ENCODE results near the gene RCCD1.

RCCD1 gene

GRCh38 chr15:90936823-90937222 is 17.9 kb upstream of the RCCD1 start:
- Histone ChIP-seq H3K4me3 (ENCODE audit: low read depth, low read length) (no peak overlapping the region), H3K36me3 (ENCODE audit: control insufficient read depth in 2 of 2, insufficient read depth in 1 of 2, low read length in 2 of 2) (peaks cover 44 to 50% of the 10 kb centered on the region in 2 experiments; a peak in 2 of 3 replicates), H3K4me1 (ENCODE audit: control insufficient read depth, insufficient read depth, low read length) (no peaks in the 10 kb centered on the region), H3K9me3 (ENCODE audit: control insufficient read depth, insufficient read depth, low read depth, low read length) (no peaks in the 10 kb centered on the region), H3K27ac (ENCODE audit: extremely low read depth, low read depth, low read length) (no peak overlapping the region)
- ChIA-PET CTCF (interaction anchor here (11.7 kb wide), 1 partner anchor 20 kb away, joined by 163 read pairs; the partner anchor contains the start of gene RCCD1), POLR2A (interaction anchor here (11.4 kb wide), 1 partner anchor 18 kb away, joined by 179 read pairs; the partner anchor contains the start of gene RCCD1)
- TF ChIP-seq ZNF621 (tag by site-specific recombination; IDR thresholded peaks at IDR 0.05): no peak
- TF ChIP-seq SCRT2 (tag by site-specific recombination; IDR thresholded peaks at IDR 0.05): peak; percentile 93
- TF ChIP-seq ZNF10 (tag by site-specific recombination; IDR thresholded peaks at IDR 0.05): no peak
- TF ChIP-seq ZNF530 (tag by site-specific recombination; IDR thresholded peaks at IDR 0.05; ENCODE audit: low read depth): no peak
- no peak for TF ChIP-seq KLF7 (tag by site-specific recombination; IDR thresholded peaks at IDR 0.05; ENCODE audit: borderline replicate concordance)
- no peak for TF ChIP-seq ZNF585B (tag by site-specific recombination; IDR thresholded peaks at IDR 0.05)
- TF ChIP-seq REPIN1 (tag by site-specific recombination; IDR thresholded peaks at IDR 0.05; ENCODE audit: low read depth): no peak
- no peak for TF ChIP-seq ZNF677 (tag by site-specific recombination; IDR thresholded peaks at IDR 0.05)
- TF ChIP-seq TSHZ1 (tag by site-specific recombination; IDR thresholded peaks at IDR 0.05; ENCODE audit: borderline replicate concordance): no peak
- TF ChIP-seq ZNF121 (tag by site-specific recombination; IDR thresholded peaks at IDR 0.05): peak; percentile 46; the same call in 1 of the 2 replicates
- no peak for TF ChIP-seq ZNF510 (tag by site-specific recombination; IDR thresholded peaks at IDR 0.05; ENCODE audit: insufficient replicate concordance)
- peak; percentile 91 for TF ChIP-seq SCRT1 (tag by site-specific recombination; IDR thresholded peaks at IDR 0.05; ENCODE audit: borderline replicate concordance)

GRCh38 chr15:90938261-90938660 is 16.4 kb upstream of the RCCD1 start:
- no peak for TF ChIP-seq ZNF555 (tag by site-specific recombination; conservative IDR thresholded peaks at IDR 0.05)
- peaks cover 56 to 65% of the 10 kb centered on the region in 2 experiments for H3K36me3 ChIP-seq (ENCODE audit: control insufficient read depth in 2 of 2, insufficient read depth in 1 of 2, low read length in 2 of 2)
- ChIA-PET CTCF (interaction anchor here (11.7 kb wide), 1 partner anchor 19 kb away, joined by 163 read pairs; the partner anchor contains the start of gene RCCD1), POLR2A (interaction anchor here (11.4 kb wide), 1 partner anchor 17 kb away, joined by 179 read pairs; the partner anchor contains the start of gene RCCD1)
- no peaks in the 10 kb centered on the region for H3K4me1 ChIP-seq (ENCODE audit: control insufficient read depth, insufficient read depth, low read length)
- H3K27ac ChIP-seq (ENCODE audit: extremely low read depth, low read depth, low read length): no peak overlapping the region
- no peaks in the 10 kb centered on the region for H3K9me3 ChIP-seq (ENCODE audit: control insufficient read depth, insufficient read depth, low read depth, low read length)
- no peak overlapping the region for H3K4me3 ChIP-seq (ENCODE audit: low read depth, low read length)

- POLR2A ChIA-PET: interaction anchor here (0.9 to 11.4 kb wide), 3 partner anchors 8 to 15 kb away, joined by 3 to 179 read pairs (median 3); partner anchors contain the start of gene RCCD1
- Histone ChIP-seq H3K36me3 (ENCODE audit: control insufficient read depth in 2 of 2, insufficient read depth in 1 of 2, low read length in 2 of 2) (peaks cover 68 to 80% of the 10 kb centered on the region in 2 experiments), H3K4me1 (ENCODE audit: control insufficient read depth, insufficient read depth, low read length) (no peaks in the 10 kb centered on the region), H3K4me3 (ENCODE audit: low read depth, low read length) (no peak overlapping the region), H3K9me3 (ENCODE audit: control insufficient read depth, insufficient read depth, low read depth, low read length) (no peaks in the 10 kb centered on the region), H3K27ac (ENCODE audit: extremely low read depth, low read depth, low read length) (no peak overlapping the region)
- no peak for TF ChIP-seq PATZ1 (tag by site-specific recombination; IDR thresholded peaks at IDR 0.05)
- no peak for TF ChIP-seq BCL11A (tag by site-specific recombination; IDR thresholded peaks at IDR 0.05; ENCODE audit: low read depth)
- TF ChIP-seq ZNF473 (tag by site-specific recombination; IDR thresholded peaks at IDR 0.05): no peak
- no peak for TF ChIP-seq ZNF785 (tag by site-specific recombination; IDR thresholded peaks at IDR 0.05)
- no peak for TF ChIP-seq ZBTB49 (tag by site-specific recombination; IDR thresholded peaks at IDR 0.05; ENCODE audit: low read depth)
- TF ChIP-seq MZF1 (tag by site-specific recombination; IDR thresholded peaks at IDR 0.05; ENCODE audit: borderline replicate concordance): no peak
- no peak for TF ChIP-seq ZNF146 (tag by site-specific recombination; IDR thresholded peaks at IDR 0.05)
- no peak for TF ChIP-seq GLI4 (tag by site-specific recombination; IDR thresholded peaks at IDR 0.05)
- CTCF ChIA-PET: interaction anchor here (0.7 to 11.7 kb wide), 2 partner anchors 18 to 54 kb away, joined by 4 to 163 read pairs; partner anchors contain the start of gene RCCD1
Measured at GRCh38 chr15:90939756-90940155, 14.9 kb upstream of the RCCD1 start.

Data from HEK293 (cell line).